ENCODE measurements around the gene C9orf78.

DNA sequence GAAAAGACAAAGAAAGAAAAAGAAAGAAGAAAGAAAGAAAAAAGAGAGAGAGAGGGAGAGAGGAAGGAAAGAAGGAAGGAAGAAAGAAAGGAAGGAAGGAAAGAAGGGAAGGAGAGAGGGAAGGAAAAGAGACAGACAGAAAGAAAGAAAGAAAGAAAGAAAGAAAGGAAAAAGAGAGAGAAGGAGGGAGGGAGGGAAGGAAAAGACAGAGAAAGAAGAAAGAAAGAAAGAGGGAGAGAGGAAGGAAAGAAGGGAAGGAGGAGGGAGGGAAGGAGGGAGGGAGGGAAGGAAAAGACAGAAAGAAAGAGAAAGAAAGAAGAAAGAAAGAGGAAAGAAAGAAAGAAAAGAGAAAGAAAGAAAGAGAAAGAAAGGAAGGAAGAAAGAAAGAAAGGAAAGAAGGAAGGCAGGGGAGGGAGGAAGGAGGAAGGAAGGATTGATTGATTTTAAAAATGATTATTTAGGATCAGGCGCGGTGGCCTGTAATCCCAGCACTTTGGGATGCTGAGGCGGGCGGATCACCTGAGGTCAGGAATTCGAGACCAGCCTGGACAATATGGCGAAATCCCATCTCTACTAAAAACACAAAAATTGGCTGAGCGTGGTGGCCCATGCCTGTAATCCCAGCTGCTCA lies 55.4 kb downstream of the C9orf78 start:
- TF ChIP-seq CTCF (IDR thresholded peaks at IDR 0.05), result no peak
- no peak for TF ChIP-seq EP300 (IDR thresholded peaks at IDR 0.05)
- TF ChIP-seq POLR2A (IDR thresholded peaks at IDR 0.05), result no peak
- no peak for TF ChIP-seq POLR2AphosphoS5 (IDR thresholded peaks at IDR 0.05)

Data from sigmoid colon (tissue), 4 donors.